NCI-H2171 treated with DMSO at 0.1 percent for 48 hours (cell line): ENCODE data around the gene BBOX1.
"Not testable (repeated sequence)": the region's sequence is repeated elsewhere in the genome, so short reads cannot be mapped to it uniquely, and the experiment has no call there.

Experiments
- DNase-seq: peaks from one replicate; lab custom pipeline; 2025; lab: John Stamatoyannopoulos, UW

BBOX1 gene

DNA sequence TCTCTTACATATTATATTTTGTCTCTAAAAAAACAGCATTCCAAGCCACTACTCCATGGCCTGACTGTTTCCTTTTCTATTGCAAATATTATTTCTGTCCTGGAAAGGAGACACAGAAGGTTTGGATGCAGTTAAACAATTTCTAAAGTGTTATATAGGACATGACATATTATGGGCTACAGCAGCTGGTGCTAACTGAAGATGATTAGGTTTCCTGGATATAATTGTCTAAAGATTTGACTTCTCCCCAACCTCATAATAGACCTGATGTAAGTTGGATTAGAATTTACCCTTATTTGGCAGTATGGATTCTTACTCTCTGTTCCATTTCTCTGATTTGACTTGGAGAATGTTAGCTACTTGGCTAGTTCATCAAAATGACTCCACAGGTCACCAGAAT lies 90.2 kb downstream of the BBOX1 start:
- DNase-seq: no peak

DNA sequence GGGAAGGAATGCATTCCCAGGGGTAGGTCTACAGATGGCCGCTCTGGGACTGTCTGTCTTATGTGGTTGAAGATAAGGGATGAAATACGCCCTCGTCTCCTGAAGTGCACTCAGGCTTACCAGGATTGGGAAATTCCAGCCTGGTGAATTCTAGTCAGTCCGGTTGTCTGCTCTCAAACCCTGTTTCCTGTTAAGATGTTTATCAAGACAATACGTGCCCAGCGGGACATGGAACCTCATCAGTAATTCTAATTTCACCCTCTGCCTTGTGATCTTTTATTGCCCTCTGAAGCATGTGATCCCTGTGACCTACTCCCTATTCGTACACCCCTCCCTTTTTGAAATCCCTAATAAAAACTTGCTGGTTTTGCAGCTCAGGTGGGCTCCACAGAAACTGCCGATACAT lies 95.3 kb downstream of the BBOX1 start:
- not testable (repeated sequence) for DNase-seq

- DNase-seq: no peak
Observed at GRCh38 chr11:27138716-27139115, 98.1 kb downstream of the BBOX1 start.

GRCh38 chr11:27139742-27140367 lies 99.2 kb downstream of the BBOX1 start:
- no peak for DNase-seq

GRCh38 chr11:27141576-27141975 lies 101.0 kb downstream of the BBOX1 start:
- no peak for DNase-seq

DNA sequence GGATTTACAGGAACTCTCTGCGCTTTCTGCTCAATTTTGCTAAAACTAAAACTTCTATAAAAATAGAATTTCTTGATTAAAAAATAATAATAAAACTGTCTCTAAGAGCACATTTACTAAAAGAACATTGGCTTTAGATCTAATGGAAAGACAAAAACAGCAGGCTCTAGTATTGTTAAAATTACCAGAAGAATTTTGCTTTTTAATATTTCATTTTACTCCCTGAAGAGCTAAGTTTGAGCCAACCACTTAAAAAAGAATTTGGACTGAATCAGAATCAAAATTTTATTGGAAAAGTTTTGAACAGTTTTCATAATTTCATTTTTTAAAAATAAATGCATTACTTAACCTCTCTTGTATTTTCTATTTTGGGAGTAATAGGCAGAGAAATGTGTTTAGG lies 107.3 kb downstream of the BBOX1 start:
- no peak for DNase-seq

- no peak for DNase-seq
Observed at GRCh38 chr11:27148506-27148905, 107.9 kb downstream of the BBOX1 start.

- DNase-seq: no peak
Observed at GRCh38 chr11:27150098-27150497, 109.5 kb downstream of the BBOX1 start.

DNA sequence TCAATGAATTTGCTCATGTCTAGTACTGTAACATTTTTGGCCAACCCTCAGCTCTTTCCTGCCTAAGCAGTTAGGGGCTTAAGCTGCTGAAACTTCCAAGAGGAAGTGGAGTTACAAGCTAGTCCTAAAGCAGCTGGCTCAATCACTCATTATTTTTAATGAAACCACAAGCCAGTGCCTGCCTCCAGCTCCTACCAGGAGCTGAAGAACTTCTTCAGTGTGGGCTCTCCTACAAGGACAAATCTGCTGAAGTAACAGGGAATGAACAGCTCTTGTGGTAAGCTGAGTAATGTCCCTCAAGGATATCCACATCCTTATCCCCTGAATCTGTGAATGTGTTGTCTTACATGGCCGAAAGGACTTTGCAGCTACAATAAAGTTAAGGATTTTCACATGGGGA lies 112.5 kb downstream of the BBOX1 start:
- DNase-seq: no peak

DNA sequence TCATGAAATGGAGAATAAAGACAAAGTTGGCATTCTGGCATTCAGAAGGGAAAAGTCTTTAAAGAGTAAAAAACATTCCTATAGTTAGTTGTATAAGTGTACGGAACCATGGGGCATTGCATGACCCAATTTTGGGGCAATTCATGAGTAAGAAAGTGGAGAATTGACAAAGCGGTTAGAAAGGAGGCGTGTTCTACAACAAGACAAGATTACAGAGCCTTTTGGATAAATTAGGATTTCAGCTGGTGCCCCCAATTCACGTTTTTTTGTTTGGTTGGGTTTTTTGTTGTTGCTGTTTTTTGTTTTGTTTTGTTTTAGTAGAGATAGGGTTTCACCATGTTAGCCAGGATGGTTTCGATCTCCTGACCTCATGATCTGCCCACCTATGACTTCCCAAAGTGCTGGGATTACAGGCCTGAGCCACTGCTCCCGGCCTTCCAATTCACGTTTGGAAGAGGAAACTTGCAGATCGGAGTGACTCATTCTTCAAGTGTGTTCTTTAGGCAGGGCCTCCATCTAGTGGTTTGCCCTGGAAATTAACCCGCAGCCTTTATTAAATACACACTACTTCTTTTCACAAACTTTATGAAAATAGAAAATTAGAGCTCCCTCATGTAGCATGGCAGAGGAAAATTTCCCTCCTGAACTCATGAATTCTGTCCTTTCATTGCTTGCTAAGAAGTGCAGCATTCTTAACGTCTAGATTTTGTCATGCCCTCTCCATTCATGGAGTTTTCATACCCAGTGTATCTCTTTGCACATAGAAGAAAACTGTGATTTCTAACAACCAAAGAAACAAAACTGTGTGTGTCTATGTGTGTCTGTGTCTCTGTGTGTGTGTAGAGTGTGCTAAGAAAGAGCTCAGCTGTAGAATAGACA lies 118.1 kb downstream of the BBOX1 start:
- peak; percentile 81 for DNase-seq

DNA sequence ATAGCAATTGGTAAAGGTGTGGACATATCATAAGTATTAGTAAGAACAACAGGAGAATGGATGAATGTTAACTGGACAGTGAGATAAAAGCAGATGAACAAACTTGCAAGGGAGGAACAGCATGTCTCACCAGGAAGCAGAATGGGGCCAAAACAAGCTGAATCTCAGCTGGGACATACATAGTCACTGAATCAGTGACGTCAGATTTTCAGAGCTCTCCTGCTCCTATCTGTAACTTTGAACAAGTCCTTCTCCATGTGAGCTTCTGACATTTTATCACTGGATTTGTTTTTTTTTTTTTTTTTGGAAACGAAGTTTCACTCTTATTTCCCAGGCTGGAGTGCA lies 118.7 kb downstream of the BBOX1 start:
- DNase-seq: no peak

DNA sequence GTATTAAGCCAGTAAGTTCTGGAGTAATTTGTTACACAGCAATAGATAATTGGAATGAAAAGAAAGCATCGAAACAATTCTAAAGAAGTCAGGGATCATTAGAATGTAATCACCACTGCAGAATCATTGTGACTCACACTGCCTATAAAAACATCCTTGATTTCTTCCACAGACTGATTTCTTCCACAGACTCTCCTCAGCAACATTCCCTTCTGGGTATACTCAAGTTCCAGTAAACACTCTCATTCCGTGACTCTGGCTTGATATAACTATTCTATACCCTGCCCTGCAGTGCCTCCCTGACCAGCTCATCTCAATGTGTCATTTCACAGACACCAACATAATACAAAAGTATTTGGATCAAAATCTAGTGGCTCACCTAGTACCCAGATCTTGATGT lies 120.5 kb downstream of the BBOX1 start:
- no peak for DNase-seq

GRCh38 chr11:27162237-27162636 lies 121.6 kb downstream of the BBOX1 start:
- no peak for DNase-seq

DNA sequence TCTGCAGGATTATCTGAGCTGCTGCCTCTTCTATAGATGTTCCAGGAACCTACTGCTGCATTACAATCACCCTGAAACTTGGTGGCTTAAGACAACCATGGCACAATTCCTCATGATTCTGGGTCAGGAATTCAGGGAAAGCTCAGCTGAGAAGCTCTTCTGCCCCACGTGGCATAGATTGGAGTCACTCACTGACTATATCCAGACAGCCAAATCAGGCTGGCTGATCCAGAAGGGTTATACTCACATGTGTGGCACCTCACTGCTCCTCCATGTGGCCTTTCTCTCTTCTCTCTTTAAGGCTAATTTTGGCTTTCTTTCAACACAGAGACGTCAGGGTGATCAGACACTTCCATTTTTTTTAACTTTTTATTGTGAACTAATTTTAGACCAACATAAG lies 125.5 kb downstream of the BBOX1 start:
- no peak for DNase-seq

DNA sequence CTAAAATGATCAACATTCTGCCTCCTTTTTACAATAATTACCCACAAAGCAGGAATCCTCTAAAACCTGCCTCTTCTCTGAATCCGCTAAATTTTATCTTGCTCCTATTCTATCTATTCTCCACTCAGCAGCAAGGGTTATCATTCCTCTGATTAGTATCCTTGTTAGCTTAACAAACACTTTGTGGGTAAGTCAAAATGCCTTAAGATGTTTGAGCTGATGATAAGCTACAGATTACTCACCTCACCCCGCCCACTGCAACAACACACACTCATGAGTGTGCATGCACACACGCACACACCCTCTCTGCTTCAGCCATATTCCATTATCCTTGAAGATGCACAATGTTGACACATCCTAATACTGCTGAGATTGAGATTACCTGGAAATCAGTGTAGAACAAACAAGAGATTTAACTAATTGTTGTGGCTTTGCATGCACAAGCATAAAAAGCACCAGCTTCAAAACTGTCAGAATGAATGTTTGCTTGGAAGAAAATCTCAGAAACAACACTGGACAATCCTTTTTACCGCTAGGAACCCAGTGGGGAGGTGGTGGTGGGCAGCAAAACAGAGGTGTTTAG lies 130.9 kb downstream of the BBOX1 start:
- DNase-seq: no peak

- no peak for DNase-seq
Observed at GRCh38 chr11:27173545-27173944, 132.9 kb downstream of the BBOX1 start.

GRCh38 chr11:27174021-27174420 lies 133.4 kb downstream of the BBOX1 start:
- DNase-seq: no peak

GRCh38 chr11:27174672-27175210 lies 134.1 kb downstream of the BBOX1 start:
- DNase-seq: no peak

DNA sequence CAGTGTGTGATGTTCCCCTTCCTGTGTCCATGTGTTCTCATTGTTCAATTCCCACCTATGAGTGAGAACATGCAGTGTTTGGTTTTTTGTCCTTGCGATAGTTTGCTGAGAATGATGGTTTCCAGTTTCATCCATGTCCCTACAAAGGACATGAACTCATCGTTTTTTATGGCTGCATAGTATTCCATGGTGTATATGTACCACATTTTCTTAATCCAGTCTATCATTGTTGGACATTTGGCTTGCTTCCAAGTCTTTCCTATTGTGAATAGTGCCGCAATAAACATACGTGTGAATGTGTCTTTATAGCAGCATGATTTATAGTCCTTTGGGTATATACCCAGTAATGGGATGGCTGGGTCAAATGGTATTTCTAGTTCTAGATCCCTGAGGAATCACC lies 134.9 kb downstream of the BBOX1 start:
- not testable (repeated sequence) for DNase-seq
